Activated naive CD4-positive, alpha-beta T cell treated with Interleukin-2 at 50 U/mL for 16 hours (primary cell): ENCODE data around the gene RGL1.
"Not testable (repeated sequence)": the region's sequence is repeated elsewhere in the genome, so short reads cannot be mapped to it uniquely, and the experiment has no call there.

Source experiments
- DNase-seq: peaks from one replicate; pipeline ENCODE4 v3.0.0-alpha.2; 2020

The RGL1 gene

GRCh38 chr1:183804916-183805841, at the start of gene RGL1:
TSS of gene RGL1 (plus strand) at chr1:183805120. CDS start at chr1:183805298, 178 bp downstream.
- peak; percentile 8 for DNase-seq

- no peak for DNase-seq
Measured at GRCh38 chr1:183756326-183756725, 48.6 kb upstream of the RGL1 start.

- DNase-seq, result no peak
Measured at GRCh38 chr1:183757061-183757460, 47.9 kb upstream of the RGL1 start.

GRCh38 chr1:183758913-183759312, 46.0 kb upstream of the RGL1 start:
- DNase-seq, result no peak

- no peak for DNase-seq
Measured at GRCh38 chr1:183760661-183761060, 44.3 kb upstream of the RGL1 start.

GRCh38 chr1:183761871-183762270, 43.0 kb upstream of the RGL1 start:
- DNase-seq, result no peak

- not testable (repeated sequence) for DNase-seq
Measured at GRCh38 chr1:183762856-183763255, 42.1 kb upstream of the RGL1 start.

GRCh38 chr1:183764981-183765380, 39.9 kb upstream of the RGL1 start:
- DNase-seq, result no peak

GRCh38 chr1:183769956-183770815, 34.7 kb upstream of the RGL1 start:
- DNase-seq, result no peak

- DNase-seq, result no peak
Measured at GRCh38 chr1:183770816-183771128, 34.1 kb upstream of the RGL1 start.

- DNase-seq, result no peak
Measured at GRCh38 chr1:183773482-183774274, 31.2 kb upstream of the RGL1 start.

GRCh38 chr1:183774938-183775337, 30.0 kb upstream of the RGL1 start:
- DNase-seq, result no peak

GRCh38 chr1:183776731-183777130, 28.2 kb upstream of the RGL1 start:
- no peak for DNase-seq

GRCh38 chr1:183777328-183777727, 27.6 kb upstream of the RGL1 start:
- DNase-seq, result no peak

- DNase-seq, result no peak
Measured at GRCh38 chr1:183778045-183778444, 26.9 kb upstream of the RGL1 start.

GRCh38 chr1:183778568-183779433, 26.1 kb upstream of the RGL1 start:
- DNase-seq, result no peak

- DNase-seq, result no peak
Measured at GRCh38 chr1:183780159-183780558, 24.8 kb upstream of the RGL1 start.

- DNase-seq, result no peak
Measured at GRCh38 chr1:183780757-183781156, 24.2 kb upstream of the RGL1 start.

GRCh38 chr1:183783342-183783741, 21.6 kb upstream of the RGL1 start:
- no peak for DNase-seq

GRCh38 chr1:183783767-183784637, 20.9 kb upstream of the RGL1 start:
- DNase-seq, result no peak

GRCh38 chr1:183785921-183786320, 19.0 kb upstream of the RGL1 start:
- not testable (repeated sequence) for DNase-seq
